GM19324 (cell line): Measurements from ENCODE around the gene LRRC75B.
"Not testable (repeated sequence)": the region's sequence is repeated elsewhere in the genome, so short reads cannot be mapped to it uniquely, and the experiment has no call there.

Source experiments
- ATAC-seq: cut with Tn5 transposase; IDR thresholded peaks from one replicate; pipeline ENCODE4 v1.9.1; 2021; ENCODE audit warnings: mild to moderate bottlenecking, moderate library complexity; ENCODE audit not compliant: unreplicated experiment, low FRiP score

LRRC75B gene

GRCh38 chr22:24592851-24593558 lies at the start of gene LRRC75B:
TSS of gene LRRC75B (minus strand) at chr22:24593073. CDS start at chr22:24593039, 34 bp downstream.
- peak; percentile 71 for ATAC-seq

DNA sequence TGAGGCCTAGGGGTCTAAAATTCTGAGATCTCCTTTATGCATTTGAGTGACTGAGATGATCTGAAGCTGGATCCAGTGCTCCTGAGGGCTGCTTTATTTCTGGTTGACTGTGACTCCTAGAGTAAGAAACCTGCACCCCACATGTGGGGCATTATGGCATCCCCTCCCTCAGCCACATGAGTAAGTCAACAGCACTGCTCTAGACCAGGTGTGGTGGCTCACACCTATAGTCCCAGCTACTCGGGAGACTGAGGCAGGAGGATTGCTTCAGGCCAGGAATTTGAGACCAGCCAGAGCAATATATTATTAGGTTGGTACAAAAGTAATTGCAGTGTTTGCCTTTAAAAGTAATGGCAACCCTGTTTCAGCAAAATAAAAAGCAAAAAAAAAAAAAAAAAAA lies 49.4 kb upstream of the LRRC75B start:
- not testable (repeated sequence) for ATAC-seq

DNA sequence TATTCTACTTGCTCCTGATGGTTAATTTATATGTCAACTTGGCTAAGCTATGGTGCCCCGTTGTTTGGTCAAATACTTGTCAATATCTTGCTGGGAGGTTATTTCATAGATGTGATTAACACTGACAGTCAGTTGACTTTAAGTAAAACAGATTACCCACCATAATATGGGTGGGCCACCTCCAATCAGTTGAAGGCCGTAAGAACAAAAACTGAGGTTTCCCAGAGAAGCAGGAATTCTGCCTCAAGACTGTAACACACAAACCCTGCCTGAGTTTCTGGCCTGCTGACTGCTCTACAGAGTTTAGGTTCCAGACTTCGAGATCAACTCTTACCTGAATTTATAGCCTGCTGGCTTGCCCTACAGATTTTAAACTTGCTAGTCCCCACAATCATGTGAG lies 43.6 kb upstream of the LRRC75B start:
- ATAC-seq = not testable (repeated sequence)

DNA sequence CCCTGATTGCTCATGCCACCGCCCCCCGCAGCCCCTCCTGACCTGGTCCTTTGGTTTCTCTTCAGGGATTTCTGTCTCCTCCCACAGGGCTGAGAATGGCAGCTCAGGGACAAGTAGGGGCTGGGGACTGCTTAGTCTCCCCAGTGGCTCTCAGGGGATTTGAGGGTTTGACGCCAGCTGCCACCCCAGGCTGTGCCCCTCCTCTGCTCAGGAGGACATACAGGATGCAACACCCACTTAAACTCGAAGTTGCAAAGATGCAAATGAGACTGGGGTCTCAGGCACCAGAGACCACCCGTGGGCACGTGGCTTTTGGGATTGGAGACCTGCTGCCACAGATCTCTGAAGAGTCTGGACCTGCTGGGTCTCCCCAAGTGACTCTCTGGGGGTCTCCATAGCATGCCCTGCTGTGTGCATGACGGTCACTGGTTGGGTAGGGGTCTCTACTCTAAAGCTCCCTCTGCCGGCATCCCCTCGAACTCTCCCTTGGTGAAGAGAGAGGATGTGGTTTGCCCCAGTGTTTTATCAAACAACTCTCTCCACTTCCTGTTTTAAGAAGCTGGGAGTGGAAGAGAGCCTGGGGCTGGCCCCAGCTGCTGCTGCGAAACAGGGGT lies 42.0 kb upstream of the LRRC75B start:
- ATAC-seq = not testable (repeated sequence)

GRCh38 chr22:24633231-24634023 lies 40.6 kb upstream of the LRRC75B start:
- not testable (repeated sequence) for ATAC-seq

GRCh38 chr22:24632642-24633041 lies 39.8 kb upstream of the LRRC75B start:
- ATAC-seq = not testable (repeated sequence)

DNA sequence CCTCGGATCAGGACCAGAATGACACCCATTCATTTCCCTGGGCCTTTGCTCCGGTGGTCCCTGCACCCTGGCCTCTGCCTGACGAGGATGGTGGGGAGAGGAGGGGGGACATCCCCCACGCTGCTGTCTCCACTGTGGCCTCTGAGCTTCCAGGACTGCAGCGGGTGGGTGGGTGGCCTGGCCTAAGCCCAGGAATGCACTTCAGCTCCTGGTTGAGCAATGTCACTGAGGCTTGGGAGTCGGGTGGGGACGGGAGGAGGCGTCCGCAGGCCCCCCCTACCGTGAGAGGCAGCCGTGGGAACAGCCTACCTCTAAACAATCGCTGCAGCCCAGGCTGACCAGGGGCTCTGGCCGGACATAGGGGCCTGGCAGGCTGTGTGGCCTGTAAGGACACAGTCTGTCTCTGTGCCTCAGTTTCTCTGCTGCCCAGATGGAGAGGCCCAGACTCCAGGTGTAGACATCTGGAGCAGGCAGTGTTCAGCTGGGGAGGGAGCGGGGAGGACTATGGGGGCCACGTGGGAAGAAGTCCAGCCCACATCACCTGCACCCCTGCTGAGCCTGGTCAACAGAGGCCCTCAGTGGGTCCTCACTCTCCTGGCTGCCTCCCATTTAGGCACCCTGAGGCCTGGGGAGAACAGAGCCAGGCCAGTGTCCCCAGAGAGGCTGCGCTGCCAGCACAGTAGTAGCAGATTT lies 38.7 kb upstream of the LRRC75B start:
- not testable (repeated sequence) for ATAC-seq

DNA sequence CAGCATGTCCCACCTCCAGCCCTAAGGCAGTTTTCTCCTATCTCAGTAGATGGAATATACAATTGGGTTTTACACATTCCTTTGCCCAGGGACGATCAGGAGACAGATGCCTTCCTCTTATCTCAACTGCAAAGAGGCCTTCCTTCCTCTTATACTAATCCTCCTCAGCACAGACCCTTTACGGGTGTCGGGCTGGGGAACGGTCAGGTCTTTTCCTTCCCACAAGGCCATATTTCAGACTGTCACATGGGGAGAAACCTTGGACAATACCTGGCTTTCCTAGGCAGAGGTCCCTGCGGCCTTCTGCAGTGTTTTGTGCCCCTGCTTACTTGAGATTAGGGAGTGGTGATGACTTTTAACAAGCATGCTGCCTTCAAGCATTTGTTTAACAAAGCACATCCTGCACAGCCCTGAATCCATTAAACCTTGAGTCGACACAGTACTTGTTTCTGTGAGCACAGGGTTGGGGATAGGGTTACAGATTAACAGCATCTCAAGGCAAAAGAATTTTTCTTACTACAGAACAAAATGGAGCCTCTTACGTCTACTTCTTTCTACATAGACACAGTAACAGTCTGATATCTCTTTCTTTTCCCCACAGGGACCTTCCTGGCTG lies 38.0 kb upstream of the LRRC75B start:
- not testable (repeated sequence) for ATAC-seq

GRCh38 chr22:24629069-24629468 lies 36.2 kb upstream of the LRRC75B start:
- not testable (repeated sequence) for ATAC-seq

GRCh38 chr22:24627911-24628310 lies 35.0 kb upstream of the LRRC75B start:
- not testable (repeated sequence) for ATAC-seq

- ATAC-seq = not testable (repeated sequence)
These were observed 29.7 kb upstream of the LRRC75B start for GRCh38 chr22:24622596-24622995.

DNA sequence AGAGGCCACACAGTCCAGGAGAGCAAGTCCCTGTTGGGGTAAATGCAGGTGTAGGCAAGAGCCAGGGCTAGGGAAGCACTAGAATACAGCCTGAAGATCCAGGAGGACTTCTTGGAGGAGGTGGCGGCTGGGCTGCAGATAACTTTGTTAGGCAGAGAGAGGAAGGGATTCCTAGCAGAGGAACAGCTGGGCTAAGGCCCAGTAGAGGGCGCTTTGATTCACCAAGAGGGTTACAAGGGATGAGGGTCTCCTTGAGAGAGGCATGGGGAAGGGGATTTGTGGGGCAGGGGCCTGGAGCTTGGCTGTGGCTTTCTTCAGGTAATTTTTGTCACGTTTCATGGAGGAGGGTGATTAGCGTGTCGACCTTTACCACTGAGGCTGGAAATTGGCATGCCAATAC lies 28.4 kb upstream of the LRRC75B start:
- ATAC-seq = not testable (repeated sequence)

DNA sequence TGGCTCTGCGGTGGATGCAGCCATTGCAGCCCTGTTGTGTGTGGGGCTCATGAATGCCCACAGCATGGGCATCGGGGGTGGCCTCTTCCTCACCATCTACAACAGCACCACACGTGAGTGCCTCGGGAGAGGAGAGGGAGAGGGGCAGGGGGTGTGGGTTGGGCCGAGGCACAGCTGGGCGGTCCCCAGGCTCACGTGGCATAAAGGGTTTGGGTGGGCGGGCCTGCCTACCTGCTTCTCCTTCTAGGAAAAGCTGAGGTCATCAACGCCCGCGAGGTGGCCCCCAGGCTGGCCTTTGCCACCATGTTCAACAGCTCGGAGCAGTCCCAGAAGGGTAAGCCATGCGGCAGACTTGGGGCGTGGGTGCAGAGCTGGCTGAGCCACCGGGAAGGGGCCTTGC lies 21.9 kb upstream of the LRRC75B start:
- ATAC-seq = not testable (repeated sequence)

DNA sequence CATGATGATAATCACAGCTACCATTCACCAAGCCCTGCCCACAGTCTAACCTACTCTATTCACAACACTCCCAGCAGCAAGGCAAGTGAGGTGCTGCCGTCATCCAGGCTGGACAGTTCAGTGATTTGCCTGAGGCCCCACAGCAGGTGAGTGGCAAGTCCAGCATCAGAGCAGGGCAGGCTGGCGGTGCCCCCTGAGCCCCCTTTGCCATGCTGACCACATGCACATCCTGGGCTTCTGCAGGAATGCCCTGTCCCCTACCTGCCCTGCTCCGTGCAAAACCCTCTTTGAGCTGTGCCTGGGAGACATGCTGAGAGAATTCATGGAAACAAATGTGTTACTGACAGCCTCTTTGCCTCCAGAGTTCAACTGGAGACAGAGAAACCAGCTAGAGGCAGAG lies 17.0 kb upstream of the LRRC75B start:
- not testable (repeated sequence) for ATAC-seq

GRCh38 chr22:24608327-24608726 lies 15.5 kb upstream of the LRRC75B start:
- not testable (repeated sequence) for ATAC-seq

DNA sequence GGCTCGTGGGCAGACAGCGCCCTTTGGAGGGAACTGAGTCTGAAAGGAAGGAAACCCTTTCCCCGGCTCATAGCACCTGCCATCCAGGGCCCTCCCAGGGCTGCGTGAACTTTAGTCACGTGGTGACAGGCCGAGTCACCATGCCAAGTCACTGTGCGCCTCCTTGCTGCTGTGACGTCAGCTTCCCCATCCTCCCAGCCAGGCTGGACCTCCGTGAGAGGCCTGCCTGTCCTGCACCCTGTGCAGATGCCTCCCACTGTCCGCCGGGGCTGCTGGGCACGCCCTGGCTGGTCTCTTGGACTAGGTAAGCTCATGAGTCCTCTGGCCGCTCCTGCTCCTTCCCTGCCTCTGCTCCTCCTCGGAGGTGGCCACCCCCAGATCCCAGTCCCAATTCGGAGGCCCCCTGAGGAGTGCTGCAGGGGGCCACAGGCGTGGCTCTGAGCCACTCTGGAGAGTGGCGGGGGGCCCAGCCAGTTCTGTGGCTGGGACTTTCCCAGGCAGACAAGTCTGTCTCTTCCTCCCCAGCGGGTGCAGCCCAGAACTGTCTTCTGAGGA lies 14.6 kb upstream of the LRRC75B start:
- peak; percentile 50 for ATAC-seq

DNA sequence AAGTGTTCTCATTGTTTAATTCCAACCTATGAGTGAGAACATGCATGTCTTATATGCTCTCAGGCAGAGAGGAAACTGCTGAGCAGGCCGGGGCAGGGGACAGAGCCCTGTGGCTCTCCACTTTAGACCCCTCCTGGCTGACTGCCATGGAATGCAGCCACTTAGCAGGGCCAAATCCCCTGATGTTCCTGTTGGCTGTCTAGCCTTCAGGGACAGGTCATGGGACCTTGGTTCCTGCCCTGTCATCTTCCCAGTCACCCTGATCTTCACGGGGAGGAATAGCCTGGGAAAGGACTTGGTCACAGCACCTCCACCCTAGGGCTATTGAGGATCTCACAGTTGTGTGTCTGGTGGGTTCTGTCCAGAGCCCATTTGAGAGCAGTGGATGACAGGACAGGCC lies 13.5 kb upstream of the LRRC75B start:
- not testable (repeated sequence) for ATAC-seq

DNA sequence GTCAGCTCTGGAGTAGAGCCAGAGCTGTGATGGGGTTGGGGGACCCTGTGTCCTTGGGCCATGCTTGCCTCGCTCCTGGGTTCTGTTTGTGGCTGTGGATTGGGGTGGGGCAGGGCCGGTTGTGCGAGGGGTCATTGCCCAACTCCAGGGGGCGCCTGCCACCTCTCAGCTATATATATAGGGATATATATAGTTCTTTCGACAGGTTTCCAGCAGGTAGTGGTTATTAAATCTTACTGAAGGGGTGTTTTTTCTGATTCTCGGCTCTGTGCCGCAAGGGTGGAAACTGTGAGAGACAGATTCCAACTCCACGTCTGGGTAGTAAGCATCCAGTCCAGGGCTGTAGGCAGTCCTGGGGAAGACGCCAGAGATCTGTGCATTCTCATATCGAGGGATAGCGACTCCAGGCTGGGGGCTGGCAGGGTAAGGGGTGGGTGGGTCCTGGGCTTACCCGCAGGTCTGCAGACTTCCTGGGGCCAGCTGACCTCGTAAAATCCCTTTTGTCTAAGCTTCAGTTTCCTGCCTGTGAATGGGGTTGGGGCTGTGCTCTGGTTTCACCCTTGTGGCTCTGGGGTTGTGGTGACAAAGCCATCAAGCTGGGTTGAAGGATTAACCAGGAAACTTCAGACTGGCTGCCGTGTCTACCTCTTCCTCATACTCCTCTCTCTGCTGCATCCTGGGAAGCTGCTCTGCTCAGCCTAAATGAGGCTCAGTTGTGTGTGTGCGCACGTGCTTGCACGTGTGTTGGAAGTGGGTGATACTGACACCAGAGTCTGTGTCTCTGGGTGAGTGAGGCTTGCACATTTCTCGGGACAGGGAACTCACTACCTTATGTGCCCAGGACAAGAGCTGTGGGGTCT lies 11.1 kb upstream of the LRRC75B start:
- ATAC-seq = not testable (repeated sequence)
